Stomach (tissue), 19 donors: ENCODE data around the gene DDC. TPM values are rescaled to one million over a fixed set of nuclear protein-coding genes. Genes with fewer than 3 reads are reported as not detected.

Experiments used
- DNase-seq, 2 donors: peaks; one replicate each; pipeline versions ENCODE4 v3.0.0 to v3.0.0-alpha.2; 2013 to 2019
- H3K27ac ChIP-seq, 5 donors: fragments of 200-600 bp in 4 of 5; sonication (generic) in 4 of 5; one replicate each; pipeline ENCODE4 v1.5.1; 2013 to 2019; ENCODE audit warnings: mild to moderate bottlenecking in 1 of 5, moderate library complexity in 1 of 5
- H3K27me3 ChIP-seq, 3 donors: fragments of 200-600 bp; sonication (generic); one replicate each; pipeline ENCODE4 v1.5.1; 2017 to 2019; ENCODE audit warnings: mixed run types in 1 of 3
- H3K36me3 ChIP-seq, 4 donors: fragments of 200-600 bp; sonication (generic); 1 replicate in 3 of 4; 2 replicates in 1 of 4; pipeline ENCODE4 v1.5.1; 2016 to 2019
- H3K4me1 ChIP-seq, 4 donors: fragments of 200-600 bp; sonication (generic); one replicate each; pipeline ENCODE4 v1.5.1; 2016 to 2019
- H3K4me3 ChIP-seq, 4 donors: fragments of 200-600 bp; sonication (generic) in 3 of 4; one replicate each; pipeline ENCODE4 v1.5.1; 2016 to 2019; ENCODE audit warnings: mild to moderate bottlenecking in 1 of 4
- H3K9me3 ChIP-seq, 4 donors: fragments of 200-600 bp; sonication (generic); one replicate each; pipeline ENCODE4 v1.5.1; 2016 to 2019
- CTCF ChIP-seq, 7 experiments: fragments of 450-650 bp in 4 of 7; fragments of 200-600 bp in 3 of 7; sonication (generic) in 3 of 7; IDR thresholded peaks; one replicate each; pipeline ENCODE4 v1.5.1; 2016 to 2019; ENCODE audit warnings: antibody characterized with exemption in 7 of 7, control low read depth in 2 of 7, mild to moderate bottlenecking in 1 of 7
- EP300 ChIP-seq: sonication (generic); formaldehyde crosslinking; IDR thresholded peaks from one replicate; pipeline ENCODE4 v1.6.1; 2017; ENCODE audit warnings: antibody characterized with exemption
- POLR2A ChIP-seq, 4 donors: fragments of 450-650 bp; IDR thresholded peaks; one replicate each; pipeline ENCODE4 v1.6.1; 2016; ENCODE audit warnings: antibody characterized with exemption in 4 of 4, control low read depth in 2 of 4, mild to moderate bottlenecking in 1 of 4, moderate library complexity in 1 of 4
- POLR2AphosphoS5 ChIP-seq, 3 donors: sonication (generic); formaldehyde crosslinking; IDR thresholded peaks; one replicate each; pipeline ENCODE4 v1.6.1; 2016; ENCODE audit warnings: antibody characterized with exemption in 3 of 3
- WGBS, 5 donors: extraction: QIAGEN DNeasy Blood & Tissue Kit in 3 of 5; methylation state at CpG; one replicate each; pipeline versions ENCODE4 v1.1.5 to v1.1.7; 2013 to 2018; 5-methylcytosine and 5-hydroxymethylcytosine counted together
- intact Hi-C: fragments of 100-400 bp; cut with DNase I; formaldehyde crosslinking; loops from one replicate; pipeline ENCODE4 v1.15.1; 2023; ENCODE audit warnings: low total_unique reads
- long read RNA-seq, 10 donors: transcript quantifications; one replicate each; lab custom pipeline, GENCODE V29; 2026
- polyA plus RNA-seq, 3 donors: library from polyadenylated mRNA; stranded (reverse); fragments of 200-250 nt; gene quantifications; one replicate each; pipeline ENCODE4 v1.2.3, GENCODE V29; 2013
- total RNA-seq, 5 donors: library from RNA; depleted of rRNA; stranded (reverse); fragments of >200 nt; gene quantifications; one replicate each; pipeline versions ENCODE4 v1.1.0 to v1.2.3, GENCODE V29; 2014 to 2016
- donor health status: healthy with polysubstance abuse.
- donor health status: Bipolar disorder and iron deficiency.
- donor health status: healthy.

The DDC gene
- 10 to 100 TPM in 2 of 5 donors, not detected in 3; 10.3 to 95.0 TPM for total RNA-seq
- polyA plus RNA-seq = 1 to 10 TPM in 2 of 3 donors, under 1 TPM in 1; 0.95 to 4.7 (median 2.2) TPM
- long read RNA-seq, donor 1 = 0 reads
- long read RNA-seq, donor 2, transcript DDC-207 (15 exons, 2,041 nt) = major isoform, 8 of 22 reads
- long read RNA-seq, donor 2, partial matches to known transcripts = 14 of 22 reads
- long read RNA-seq, donor 2, other reads (novel, unspliced or antisense) = 0 of 22 reads
- long read RNA-seq, donor 3, partial matches to known transcripts = 0 of 2 reads
- long read RNA-seq, donor 3, other reads (novel, unspliced or antisense) = 0 of 2 reads
- long read RNA-seq, donor 4 = 0 reads
- long read RNA-seq, donor 5, partial matches to known transcripts = 0 of 3 reads
- long read RNA-seq, donor 5, other reads (novel, unspliced or antisense) = 0 of 3 reads
- long read RNA-seq, donor 6, partial matches to known transcripts = 0 of 2 reads
- long read RNA-seq, donor 6, other reads (novel, unspliced or antisense) = 0 of 2 reads
- long read RNA-seq, donor 7, partial matches to known transcripts = 0 of 4 reads
- long read RNA-seq, donor 7, other reads (novel, unspliced or antisense) = 0 of 4 reads
- long read RNA-seq, donor 8, partial matches to known transcripts = 0 of 1 reads
- long read RNA-seq, donor 8, other reads (novel, unspliced or antisense) = 0 of 1 reads
- long read RNA-seq, donor 9 = 0 reads
- long read RNA-seq, donor 10, partial matches to known transcripts = 6 of 10 reads
- long read RNA-seq, donor 10, other reads (novel, unspliced or antisense) = 0 of 10 reads

- H3K27ac ChIP-seq = no peak within 1 kb of the TSS
- TF ChIP-seq POLR2AphosphoS5 (IDR thresholded peaks at IDR 0.05) = no peak
- no peak for TF ChIP-seq POLR2A (IDR thresholded peaks at IDR 0.05)
- no peak for TF ChIP-seq CTCF (IDR thresholded peaks at IDR 0.05)
- TF ChIP-seq EP300 = no peak
- H3K36me3 ChIP-seq = no peaks in the 10 kb centered on the region
- H3K9me3 ChIP-seq = no peaks in the 10 kb centered on the region
- 49 to 58% (median 55%) methylated on average over 8 of the region's 8 CpGs for WGBS, 5 donors
- H3K4me3 ChIP-seq = no peak within 1 kb of the TSS
- peak in 1 of 2 donors; percentile 73 for DNase-seq
- peaks cover 0 to 11% (median 9%) of the 10 kb centered on the region in 4 donors for H3K4me1 ChIP-seq
- intact Hi-C loops = no loop called here
- H3K27me3 ChIP-seq = peaks cover 0 to 10% (median 0%) of the 10 kb centered on the region in 3 donors
Measured at GRCh38 chr7:50564640-50565558, at the start of gene DDC. DDC (minus strand) TSS chr7:50565405; CDS start chr7:50544085, 21,320 bp downstream.

- Histone ChIP-seq H3K4me3 (no peak overlapping the region), H3K36me3 (peaks cover 18 to 83% (median 82%) of the 10 kb centered on the region in 4 donors), H3K9me3 (no peaks in the 10 kb centered on the region), H3K27me3 (no peaks in the 10 kb centered on the region), H3K4me1 (peaks cover 0 to 26% (median 13%) of the 10 kb centered on the region in 4 donors), H3K27ac (no peak overlapping the region)
- WGBS, 5 donors = 83 to 98% (median 91%) methylated on average over 8 of the region's 8 CpGs
- TF ChIP-seq EP300 = no peak
- intact Hi-C loops = no loop called here
- no peak for DNase-seq
Measured at GRCh38 chr7:50613473-50613872, 48.3 kb upstream of the DDC start.

- TF ChIP-seq POLR2A (IDR thresholded peaks at IDR 0.05) (no peak), EP300 (no peak), CTCF (IDR thresholded peaks at IDR 0.05) (no peak), POLR2AphosphoS5 (IDR thresholded peaks at IDR 0.05) (no peak)
- Histone ChIP-seq H3K36me3 (peaks cover 18 to 84% (median 78%) of the 10 kb centered on the region in 4 donors), H3K27ac (no peak overlapping the region), H3K4me1 (peaks cover 0 to 26% (median 13%) of the 10 kb centered on the region in 4 donors), H3K4me3 (no peak overlapping the region), H3K9me3 (no peaks in the 10 kb centered on the region), H3K27me3 (no peaks in the 10 kb centered on the region)
- intact Hi-C loops = no loop called here
- 92 to 97% (median 95%) methylated on average over 5 of the region's 5 CpGs for WGBS, 5 donors
- DNase-seq = no peak
Measured at GRCh38 chr7:50612704-50613103, 47.5 kb upstream of the DDC start.

- no peak overlapping the region for H3K4me3 ChIP-seq
- H3K9me3 ChIP-seq = no peaks in the 10 kb centered on the region
- no peak for DNase-seq
- peaks cover 0 to 24% (median 12%) of the 10 kb centered on the region in 4 donors for H3K4me1 ChIP-seq
- no peaks in the 10 kb centered on the region for H3K27me3 ChIP-seq
- TF ChIP-seq POLR2AphosphoS5 (IDR thresholded peaks at IDR 0.05) (no peak), CTCF (IDR thresholded peaks at IDR 0.05) (no peak), EP300 (no peak), POLR2A (IDR thresholded peaks at IDR 0.05) (no peak)
- no peak overlapping the region for H3K27ac ChIP-seq
- 61 to 72% (median 67%) methylated on average over 6 of the region's 6 CpGs for WGBS, 5 donors
- peaks cover 15 to 84% (median 78%) of the 10 kb centered on the region in 4 donors for H3K36me3 ChIP-seq
- intact Hi-C loops = no loop called here
Measured at GRCh38 chr7:50610521-50611277, 45.5 kb upstream of the DDC start.
